HepG2 (cell line): ENCODE data around the gene GRB2. TPM values are rescaled to one million over a fixed set of nuclear protein-coding genes. Genes with fewer than 3 reads are reported as not detected.

Source experiments
- ATAC-seq: fragments of 200-7000 bp; cut with Tn5 transposase; 3 replicates; pipeline ENCODE4 v1.9.1; 2020; ENCODE audit warnings: mild to moderate bottlenecking, moderate library complexity
- BruUV-seq: library from RNA; stranded (reverse); fragments of 400-500 nt; replicated peaks from 2 replicates; lab custom pipeline; 2021; lab: Mats Ljungman, UMichigan
- CTCF ChIA-PET: fragments of 300-600 bp; formaldehyde crosslinking; extraction: SDS; loops from one replicate; lab custom pipeline; 2021; ENCODE audit warnings: low total read pairs, inconsistent platforms, low intra/inter-chr PET ratio; lab: Yijun Ruan, JAX
- POLR2A ChIA-PET: fragments of 350-600 bp; sonication (Branson Sonifier 250); formaldehyde crosslinking; loops from one replicate; lab custom pipeline; 2020; ENCODE audit warnings: antibody characterized with exemption, inconsistent platforms; lab: Yijun Ruan, JAX
- DNase-seq: peaks from one replicate; pipeline ENCODE4 v3.0.0-alpha.2; 2015; ENCODE audit warnings: low spot score
- FAIRE-seq: peaks from 3 replicates; lab custom pipeline; 2011; peaks lifted over from hg19 to GRCh38; lab: Jason Lieb, UNC
- H2AFZ ChIP-seq: one replicate; pipeline ENCODE4 v1.6.1; 2011; ENCODE audit warnings: low read length, inconsistent platforms
- H3K27ac ChIP-seq: fragments of 300-600 bp; 3 replicates; pipeline ENCODE4 v1.8.0; 2011; ENCODE audit warnings: mixed run types, mild to moderate bottlenecking, mixed read lengths, low read length, inconsistent platforms; ENCODE audit not compliant: insufficient read depth; ENCODE audit errors: extremely low read length
- H3K27me3 ChIP-seq, 2 experiments: fragments of 200-600 bp in 1 of 2; 2 replicates in 1 of 2; 3 replicates in 1 of 2; pipeline versions ENCODE4 v1.6.0 to v1.8.0; 2011; ENCODE audit warnings: low read length in 2 of 2, mild to moderate bottlenecking in 2 of 2, moderate library complexity in 2 of 2, inconsistent platforms in 1 of 2; ENCODE audit not compliant: insufficient read depth in 2 of 2, control insufficient read depth in 1 of 2
- H3K36me3 ChIP-seq, 2 experiments: fragments of 200-600 bp in 1 of 2; replicated peaks in 1 of 2; 2 replicates in 1 of 2; 3 replicates in 1 of 2; pipeline versions ENCODE4 v1.5.1 to v1.8.0; 2011; ENCODE audit warnings: low read length in 2 of 2, inconsistent platforms in 1 of 2; ENCODE audit not compliant: insufficient read depth in 2 of 2, control insufficient read depth in 1 of 2
- H3K4me1 ChIP-seq: 2 replicates; pipeline ENCODE4 v1.5.1; 2012; ENCODE audit warnings: low read length, inconsistent platforms; ENCODE audit not compliant: insufficient read depth
- H3K4me2 ChIP-seq: 2 replicates; pipeline ENCODE4 v1.6.0; 2011; ENCODE audit warnings: low read depth, low read length, inconsistent platforms
- H3K4me3 ChIP-seq, 3 experiments: fragments of 200-600 bp in 1 of 3; sonication (generic), shearing (Covaris generic) in 1 of 3; replicated peaks in 1 of 3; 2 replicates each; pipeline ENCODE4 v1.5.1; 2011 to 2016; ENCODE audit warnings: low read length in 3 of 3, inconsistent platforms in 2 of 3, low read depth in 2 of 3, mild to moderate bottlenecking in 2 of 3, control low read depth in 1 of 3, mixed read lengths in 1 of 3; ENCODE audit not compliant: insufficient read depth in 1 of 3
- H3K79me2 ChIP-seq: one replicate; pipeline ENCODE4 v1.6.1; 2011; ENCODE audit warnings: low read length, inconsistent platforms; ENCODE audit not compliant: insufficient read depth
- H3K9ac ChIP-seq: 2 replicates; pipeline ENCODE4 v1.6.0; 2011; ENCODE audit warnings: mild to moderate bottlenecking, low read depth, low read length, inconsistent platforms; ENCODE audit not compliant: insufficient read depth
- H3K9me3 ChIP-seq: 2 replicates; pipeline ENCODE4 v1.5.1; 2012; ENCODE audit warnings: mild to moderate bottlenecking, low read length
- H4K20me1 ChIP-seq: 2 replicates; pipeline ENCODE4 v1.6.0; 2011; ENCODE audit warnings: inconsistent platforms, mild to moderate bottlenecking, low read length, moderate library complexity; ENCODE audit not compliant: insufficient read depth
- ASH2L ChIP-seq: fragments of 300-600, 200-600 bp; sonication (generic); IDR thresholded peaks from 2 replicates; pipeline ENCODE4 v1.7.0; 2017; ENCODE audit warnings: low read depth, mild to moderate bottlenecking, moderate library complexity, mixed read lengths, low read length; ENCODE audit not compliant: insufficient read length
- ATAD3A ChIP-seq: sonication (generic); formaldehyde crosslinking; IDR thresholded peaks from 2 replicates; pipeline ENCODE4 v1.4.0; 2020; ENCODE audit warnings: missing genetic modification reagents
- CBX1 ChIP-seq: IDR thresholded peaks from one replicate; pipeline ENCODE4 v1.6.1; 2016; ENCODE audit warnings: antibody characterized with exemption, low read depth
- CEBPG ChIP-seq: IDR thresholded peaks from 2 replicates; pipeline ENCODE4 v1.6.1; 2016
- HDAC1 ChIP-seq: sonication (generic); formaldehyde crosslinking; IDR thresholded peaks from 2 replicates; pipeline ENCODE4 v1.5.1; 2020; ENCODE audit warnings: mild to moderate bottlenecking, missing genetic modification reagents
- ISL2 ChIP-seq: sonication (generic); formaldehyde crosslinking; IDR thresholded peaks from 2 replicates; pipeline ENCODE4 v1.5.0; 2020; ENCODE audit warnings: missing genetic modification reagents
- ISX ChIP-seq: sonication (generic); formaldehyde crosslinking; conservative IDR thresholded peaks from 2 replicates; pipeline ENCODE4 v1.5.0; 2020; ENCODE audit warnings: missing genetic modification reagents
- KDM3A ChIP-seq: IDR thresholded peaks from 2 replicates; pipeline ENCODE4 v1.6.1; 2018; ENCODE audit warnings: low read depth, missing compliant biosample characterization
- KDM6A ChIP-seq: IDR thresholded peaks from 2 replicates; pipeline ENCODE4 v1.6.1; 2016; ENCODE audit warnings: low read depth
- NFYB ChIP-seq: sonication (generic); formaldehyde crosslinking; IDR thresholded peaks from 2 replicates; pipeline ENCODE4 v1.4.0; 2020; ENCODE audit warnings: missing genetic modification reagents
- REXO4 ChIP-seq: sonication (generic); formaldehyde crosslinking; IDR thresholded peaks from 2 replicates; pipeline ENCODE4 v1.8.0; 2022; ENCODE audit warnings: missing genetic modification reagents, mild to moderate bottlenecking, borderline replicate concordance
- SRF ChIP-seq: IDR thresholded peaks from 2 replicates; pipeline ENCODE4 v1.6.1; 2011; ENCODE audit warnings: mild to moderate bottlenecking, low read depth, low read length, moderate library complexity
- YEATS2 ChIP-seq: sonication (generic); formaldehyde crosslinking; IDR thresholded peaks from 2 replicates; pipeline ENCODE4 v1.4.0; 2020; ENCODE audit warnings: missing genetic modification reagents, borderline replicate concordance
- ZBTB7B ChIP-seq: sonication (generic); formaldehyde crosslinking; IDR thresholded peaks from 2 replicates; pipeline ENCODE4 v1.4.0; 2020; ENCODE audit warnings: missing genetic modification reagents
- ZFP36L1 ChIP-seq: sonication (generic); formaldehyde crosslinking; IDR thresholded peaks from 2 replicates; pipeline ENCODE4 v1.8.0; 2022; ENCODE audit warnings: mild to moderate bottlenecking, missing genetic modification reagents, moderate library complexity
- ZNF264 ChIP-seq: sonication (generic); formaldehyde crosslinking; IDR thresholded peaks from 2 replicates; pipeline ENCODE4 v1.4.0; 2020; ENCODE audit warnings: missing genetic modification reagents
- ZNF382 ChIP-seq: sonication (generic); formaldehyde crosslinking; IDR thresholded peaks from 2 replicates; pipeline ENCODE4 v1.5.0; 2020; ENCODE audit warnings: missing genetic modification reagents, mild to moderate bottlenecking, borderline replicate concordance
- ZNF543 ChIP-seq: sonication (generic); formaldehyde crosslinking; IDR thresholded peaks from 2 replicates; pipeline ENCODE4 v1.4.0; 2020; ENCODE audit warnings: mild to moderate bottlenecking, missing genetic modification reagents
- ZNF788 ChIP-seq: sonication (generic); formaldehyde crosslinking; IDR thresholded peaks from 2 replicates; pipeline ENCODE4 v1.5.0; 2020; ENCODE audit warnings: mild to moderate bottlenecking, missing genetic modification reagents, borderline replicate concordance
- WGBS: methylation state at CpG from one replicate; pipeline ENCODE4 v1.1.6; 2017; ENCODE audit warnings: low lambda C conversion rate; 5-methylcytosine and 5-hydroxymethylcytosine counted together
- in situ Hi-C: cut with HindIII; loops from 2 replicates; pipeline ENCODE4 v1.10.0; 2017; ENCODE audit warnings: low pct_unique_long_range_greater_than_20kb; ENCODE audit not compliant: extremely low pct_ligation_motif_present
- intact Hi-C: fragments of 100-400 bp; cut with micrococcal nuclease; formaldehyde crosslinking; loops from one replicate; pipeline ENCODE4 v1.10.0; 2022; ENCODE audit not compliant: unreplicated experiment
- polyA plus RNA-seq, 8 experiments: library from polyadenylated mRNA; depleted of rRNA in 3 of 8; stranded (reverse) in 7 of 8; unstranded in 1 of 8; fragments of >200 nt; fragmentation: Illumina TruSeq in 4 of 8; extraction: Trizol in 4 of 8; gene quantifications; 2 replicates each; pipeline versions ENCODE4 v1.2.1 to v1.2.3, GENCODE V29; 2011 to 2016; ENCODE audit warnings: low read depth in 4 of 8, missing spikeins in 1 of 8, mixed read lengths in 1 of 8; ENCODE audit not compliant: insufficient read depth in 1 of 8
- total RNA-seq, 5 experiments: library from RNA; depleted of rRNA; stranded (reverse); fragments of >200 nt; fragmentation: Illumina TruSeq; extraction: Trizol; gene quantifications; 2 replicates each; pipeline ENCODE4 v1.2.3, GENCODE V29; 2016; ENCODE audit warnings: low read depth in 1 of 5
- TF ChIP-seq, protein P1 (sequence below): sonication (generic); formaldehyde crosslinking; IDR thresholded peaks from 2 replicates; pipeline ENCODE4 v1.4.0; 2020; ENCODE audit warnings: mild to moderate bottlenecking, missing genetic modification reagents
- TF ChIP-seq, protein P2 (sequence below): sonication (generic); formaldehyde crosslinking; IDR thresholded peaks from 2 replicates; pipeline ENCODE4 v1.5.1; 2020; ENCODE audit warnings: mild to moderate bottlenecking, missing genetic modification reagents, borderline replicate concordance
- TF ChIP-seq, protein P3 (sequence below): sonication (generic); formaldehyde crosslinking; IDR thresholded peaks from 2 replicates; pipeline ENCODE4 v1.8.1; 2023; ENCODE audit warnings: mild to moderate bottlenecking, missing genetic modification reagents, borderline replicate concordance

GRB2 gene
- total and polyA plus RNA-seq, 2 of the 13 experiments (the other 11 are each of a cell fraction or from before 2014, with no cell fraction given), result 84.6 to 92.3 TPM

DNA sequence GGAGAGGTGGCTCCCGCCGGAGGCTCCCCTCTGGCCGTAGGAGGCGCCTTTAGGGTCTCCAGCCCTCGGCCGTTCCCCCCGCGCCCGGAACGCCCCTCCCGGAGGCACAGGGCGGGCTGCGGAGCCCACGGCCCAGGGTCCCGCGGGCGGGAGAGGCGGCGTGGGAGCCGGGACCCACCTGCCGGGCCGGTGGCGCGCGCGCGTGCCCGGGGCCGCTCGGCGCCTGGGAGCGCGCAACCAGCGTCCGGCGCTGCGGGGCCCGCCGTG lies 134.6 kb downstream of the GRB2 start, which contains the start of gene MIF4GD (continued):
- TF ChIP-seq, protein P1, sequence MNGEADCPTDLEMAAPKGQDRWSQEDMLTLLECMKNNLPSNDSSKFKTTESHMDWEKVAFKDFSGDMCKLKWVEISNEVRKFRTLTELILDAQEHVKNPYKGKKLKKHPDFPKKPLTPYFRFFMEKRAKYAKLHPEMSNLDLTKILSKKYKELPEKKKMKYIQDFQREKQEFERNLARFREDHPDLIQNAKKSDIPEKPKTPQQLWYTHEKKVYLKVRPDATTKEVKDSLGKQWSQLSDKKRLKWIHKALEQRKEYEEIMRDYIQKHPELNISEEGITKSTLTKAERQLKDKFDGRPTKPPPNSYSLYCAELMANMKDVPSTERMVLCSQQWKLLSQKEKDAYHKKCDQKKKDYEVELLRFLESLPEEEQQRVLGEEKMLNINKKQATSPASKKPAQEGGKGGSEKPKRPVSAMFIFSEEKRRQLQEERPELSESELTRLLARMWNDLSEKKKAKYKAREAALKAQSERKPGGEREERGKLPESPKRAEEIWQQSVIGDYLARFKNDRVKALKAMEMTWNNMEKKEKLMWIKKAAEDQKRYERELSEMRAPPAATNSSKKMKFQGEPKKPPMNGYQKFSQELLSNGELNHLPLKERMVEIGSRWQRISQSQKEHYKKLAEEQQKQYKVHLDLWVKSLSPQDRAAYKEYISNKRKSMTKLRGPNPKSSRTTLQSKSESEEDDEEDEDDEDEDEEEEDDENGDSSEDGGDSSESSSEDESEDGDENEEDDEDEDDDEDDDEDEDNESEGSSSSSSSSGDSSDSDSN (CRISPR knock-in tag), result no peak
- TF ChIP-seq ZNF543 (CRISPR knock-in tag), result no peak; the same call in 1 of the 2 replicates
- TF ChIP-seq SRF, result 0 out of 2 replicates have a peak, but pooled peaks have one; percentile 36
- no peak for TF ChIP-seq ZNF264 (CRISPR knock-in tag)
- TF ChIP-seq CBX1, result no peak
- TF ChIP-seq ATAD3A (CRISPR knock-in tag), result no peak
- no peak for TF ChIP-seq REXO4
- TF ChIP-seq ZBTB7B, result no peak
- peak; percentile 4 for TF ChIP-seq ASH2L
- TF ChIP-seq KDM3A (CRISPR knock-in tag), result no peak

DNA sequence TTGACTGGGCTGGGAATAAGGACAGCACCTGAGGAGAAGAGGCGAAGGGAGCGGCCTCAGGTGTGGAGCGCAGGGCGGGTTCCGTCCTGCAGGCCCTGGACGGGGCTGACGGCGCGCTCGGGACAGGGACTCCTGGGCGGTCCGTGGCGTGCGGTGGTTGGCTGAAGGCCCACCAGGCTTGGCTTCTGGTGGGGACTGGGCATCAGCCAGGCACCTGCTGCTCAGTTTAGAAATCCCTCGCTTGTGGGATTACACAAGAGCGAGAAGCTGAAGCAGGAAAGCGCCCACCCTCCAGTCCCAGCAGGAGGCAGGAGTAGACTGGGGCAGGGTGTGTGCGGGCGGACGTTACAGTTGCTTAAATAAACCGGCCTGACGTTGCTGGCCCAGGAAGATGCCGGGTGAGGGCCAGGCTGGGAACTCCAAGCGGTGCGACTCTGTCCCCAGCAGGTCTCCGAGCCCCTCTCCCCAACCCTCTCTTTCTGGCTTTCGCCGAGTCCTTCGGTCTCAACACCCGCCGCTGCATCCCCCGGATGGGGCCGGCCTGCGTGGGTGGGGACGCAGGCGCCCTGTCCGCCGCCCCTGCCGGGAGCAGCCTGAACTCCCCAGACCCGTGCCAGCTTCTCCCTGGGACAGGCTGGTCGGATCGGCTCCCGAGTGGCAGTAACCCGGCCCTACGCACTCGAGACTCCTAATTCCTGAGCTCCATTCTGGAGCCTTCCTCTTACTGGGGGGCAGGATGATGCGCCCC lies 135.1 kb downstream of the GRB2 start:
- Histone ChIP-seq H3K27ac (peak overlapping the region; percentile 68), H4K20me1 (no peaks in the 10 kb centered on the region), H2AFZ (no peak overlapping the region), H3K36me3 (peaks cover 12 to 33% of the 10 kb centered on the region in 2 experiments), H3K4me2 (peak overlapping the region; percentile 94), H3K4me1 (peaks cover 43% of the 10 kb centered on the region), H3K4me3 (peak overlapping the region; percentile 91 to 98 (median 94)), H3K9ac (peak overlapping the region; percentile 83), H3K9me3 (no peaks in the 10 kb centered on the region), H3K27me3 (no peaks in the 10 kb centered on the region), H3K79me2 (peaks cover 6% of the 10 kb centered on the region)
- ChIA-PET POLR2A (interaction anchor here (0.6 to 6.6 kb wide), 28 partner anchors 9 to 241 kb away, joined by 3 to 93 read pairs (median 4); partner anchors contain the start of genes GGA3, GRB2, JPT1 and MRPS7), CTCF (interaction anchor here (0.9 to 1.2 kb wide), 3 partner anchors 18 to 142 kb away, joined by 3 to 4 read pairs (median 3); partner anchors contain the start of gene SLC25A19)
- intact Hi-C loops, result loop anchor here (1.0 to 2.0 kb wide), 3 partner anchors 39 to 142 kb away; partner anchors contain the start of gene GRB2
- ATAC-seq (peak; percentile 71), DNase-seq (peak; percentile 88), FAIRE-seq (peak; percentile 79)
- BruUV-seq, result no TSS peak
- in situ Hi-C loops, result no loop called here
- WGBS, result 0% methylated on average over 9 of the region's 47 CpGs
- TF ChIP-seq ZFP36L1 (CRISPR knock-in tag) (no peak), KDM6A (CRISPR knock-in tag) (no peak), ZNF382 (CRISPR knock-in tag) (no peak), CEBPG (peak; percentile 90), HDAC1 (CRISPR knock-in tag) (peak; percentile 91), ZNF788 (CRISPR knock-in tag) (peak; percentile 64), YEATS2 (CRISPR knock-in tag) (no peak), NFYB (peak; percentile 30; the same call in 1 of the 2 replicates), ISL2 (CRISPR knock-in tag) (peak; percentile 30), ISX (no peak)
- TF ChIP-seq, protein P2, sequence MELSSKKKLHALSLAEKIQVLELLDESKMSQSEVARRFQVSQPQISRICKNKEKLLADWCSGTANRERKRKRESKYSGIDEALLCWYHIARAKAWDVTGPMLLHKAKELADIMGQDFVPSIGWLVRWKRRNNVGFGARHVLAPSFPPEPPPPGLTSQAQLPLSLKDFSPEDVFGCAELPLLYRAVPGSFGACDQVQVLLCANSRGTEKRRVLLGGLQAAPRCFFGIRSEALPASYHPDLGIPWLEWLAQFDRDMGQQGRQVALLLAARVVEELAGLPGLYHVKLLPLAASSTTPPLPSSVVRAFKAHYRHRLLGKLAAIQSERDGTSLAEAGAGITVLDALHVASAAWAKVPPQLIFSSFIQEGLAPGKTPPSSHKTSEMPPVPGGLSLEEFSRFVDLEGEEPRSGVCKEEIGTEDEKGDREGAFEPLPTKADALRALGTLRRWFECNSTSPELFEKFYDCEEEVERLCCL (CRISPR knock-in tag), result 0 out of 2 replicates have a peak, but pooled peaks have one; percentile 27
- TF ChIP-seq, protein P3, sequence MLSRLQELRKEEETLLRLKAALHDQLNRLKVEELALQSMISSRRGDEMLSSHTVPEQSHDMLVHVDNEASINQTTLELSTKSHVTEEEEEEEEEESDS, result no peak
